DMS 273 (cell line): Measurements from ENCODE around the gene CIDEA.
"Not testable (repeated sequence)": the region's sequence is repeated elsewhere in the genome, so short reads cannot be mapped to it uniquely, and the experiment has no call there.

Source experiments
- DNase-seq: peaks from one replicate; lab custom pipeline; 2025; ENCODE audit not compliant: unreplicated experiment; lab: John Stamatoyannopoulos, UW

CIDEA gene, protein sequence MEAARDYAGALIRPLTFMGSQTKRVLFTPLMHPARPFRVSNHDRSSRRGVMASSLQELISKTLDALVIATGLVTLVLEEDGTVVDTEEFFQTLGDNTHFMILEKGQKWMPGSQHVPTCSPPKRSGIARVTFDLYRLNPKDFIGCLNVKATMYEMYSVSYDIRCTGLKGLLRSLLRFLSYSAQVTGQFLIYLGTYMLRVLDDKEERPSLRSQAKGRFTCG

DNA sequence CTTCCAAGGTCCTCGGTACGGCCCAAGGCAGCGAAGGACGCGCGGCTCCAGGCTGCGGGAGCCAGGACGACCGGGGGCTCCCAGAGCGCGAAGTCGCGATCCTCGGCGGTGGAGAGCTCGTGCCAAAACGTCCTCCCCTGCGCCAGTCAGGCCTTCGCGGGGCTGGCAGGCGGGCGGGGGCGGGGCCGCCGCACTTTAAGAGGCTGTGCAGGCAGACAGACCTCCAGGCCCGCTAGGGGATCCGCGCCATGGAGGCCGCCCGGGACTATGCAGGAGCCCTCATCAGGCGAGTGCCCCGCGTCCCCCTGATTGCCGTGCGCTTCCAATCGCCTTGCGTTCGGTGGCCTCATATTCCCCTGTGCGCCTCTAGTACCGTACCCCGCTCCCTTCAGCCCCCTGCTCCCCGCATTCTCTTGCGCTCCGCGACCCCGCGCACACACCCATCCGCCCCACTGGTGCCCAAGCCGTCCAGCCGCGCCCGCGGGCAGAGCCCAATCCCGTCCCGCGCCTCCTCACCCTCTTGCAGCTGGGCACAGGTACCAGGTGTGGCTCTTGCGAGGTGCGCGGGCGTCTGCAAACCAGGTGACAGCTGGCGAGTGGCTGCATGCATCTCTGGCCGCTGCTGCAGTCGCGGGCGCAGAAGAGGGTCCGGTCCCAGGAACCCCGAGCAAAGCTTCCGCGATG lies at the start of gene CIDEA:
CIDEA (plus strand) TSS at position 226 of the 684 bp plus-strand sequence; CDS start at position 249, 23 bp downstream.
- peak; percentile 78 for DNase-seq

DNA sequence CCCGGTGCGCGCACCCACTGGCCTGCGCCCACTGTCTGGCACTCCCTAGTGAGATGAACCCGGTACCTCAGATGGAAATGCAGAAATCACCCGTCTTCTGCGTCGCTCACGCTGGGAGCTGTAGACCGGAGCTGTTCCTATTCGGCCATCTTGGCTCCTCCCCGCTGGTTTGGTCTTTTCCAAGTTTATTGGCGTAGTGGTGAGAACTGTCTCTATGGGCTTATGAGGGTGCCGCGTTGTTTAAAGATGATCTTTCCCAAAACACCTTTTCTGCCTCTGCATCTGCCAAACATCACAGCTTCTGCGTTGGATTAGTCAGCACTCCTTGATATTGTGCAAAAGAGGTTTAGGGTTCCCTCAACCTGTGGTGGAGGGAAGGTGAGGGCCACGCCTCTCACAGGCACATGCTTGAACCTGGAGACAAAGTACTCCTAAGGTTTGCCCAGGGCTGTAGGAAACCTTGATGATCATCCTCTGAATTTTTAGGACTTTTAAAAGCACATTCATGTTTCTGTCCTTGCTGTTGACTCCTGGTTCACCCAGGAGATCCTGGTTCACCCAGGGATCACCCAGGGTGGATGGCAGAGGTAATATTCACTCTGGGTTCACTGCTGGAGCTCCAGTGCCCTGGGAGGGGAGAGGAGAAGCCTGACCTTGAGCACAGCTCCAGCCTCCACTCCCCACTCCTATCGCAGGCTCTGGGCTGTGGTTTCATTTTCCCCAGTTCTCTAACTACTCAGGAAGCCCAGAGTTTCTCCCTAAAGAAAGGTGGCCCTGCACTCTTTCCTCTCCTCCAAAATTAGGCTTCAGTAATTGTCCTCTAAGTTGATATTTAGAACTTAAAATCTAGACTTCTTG lies 45.6 kb upstream of the CIDEA start:
- DNase-seq = not testable (repeated sequence)

DNA sequence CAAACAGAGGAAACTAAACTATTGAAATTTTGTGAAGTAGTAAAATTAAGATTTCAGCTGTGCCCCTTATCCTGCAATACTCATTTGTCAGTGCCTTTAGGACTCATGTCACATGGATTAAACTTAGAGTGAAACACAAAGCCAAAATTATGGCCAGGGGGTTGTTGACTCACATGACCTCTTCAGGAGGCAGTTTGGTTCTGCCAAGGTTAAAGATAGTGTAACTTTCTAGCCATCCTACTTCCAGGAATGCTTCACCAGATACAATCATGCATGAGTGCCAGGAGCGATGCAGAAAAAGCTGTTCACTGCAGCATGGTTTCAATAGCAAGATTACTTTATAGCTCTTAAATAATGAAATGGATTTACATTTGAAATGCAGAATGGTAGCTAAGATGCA lies 41.9 kb upstream of the CIDEA start:
- DNase-seq = not testable (repeated sequence)

DNA sequence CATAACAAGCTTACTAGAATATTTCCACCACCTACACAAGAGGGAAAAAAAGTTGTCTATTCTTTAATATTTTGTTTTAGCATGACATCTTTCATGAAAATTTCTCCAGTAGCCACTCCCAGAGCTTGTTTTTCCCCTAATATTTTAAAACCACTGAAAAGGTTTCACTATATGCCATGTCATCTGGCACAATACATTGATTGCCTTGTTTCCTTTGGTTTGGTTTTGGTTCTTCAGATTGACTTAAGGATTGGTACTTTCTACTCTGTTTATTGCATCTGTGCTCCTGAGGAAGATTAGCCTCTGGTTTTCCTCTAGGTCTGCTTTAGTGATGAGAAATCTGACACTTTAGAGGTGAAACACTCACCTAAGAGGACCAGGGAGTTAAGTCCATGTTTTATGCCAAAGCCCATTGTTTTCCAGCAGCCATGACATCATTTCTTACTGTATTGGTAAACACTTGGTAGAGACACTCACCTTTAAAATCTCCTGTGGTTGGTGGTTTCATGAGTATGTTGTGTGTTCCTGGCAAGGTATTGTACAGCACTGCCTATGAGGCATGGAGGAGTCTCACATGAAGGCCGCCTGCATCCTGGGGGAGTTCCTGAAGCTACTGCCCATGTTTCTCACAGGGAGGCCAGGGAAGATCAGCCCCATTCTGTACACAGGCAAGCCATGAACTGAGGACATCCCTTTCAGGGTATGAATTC lies 39.7 kb upstream of the CIDEA start:
- not testable (repeated sequence) for DNase-seq

DNA sequence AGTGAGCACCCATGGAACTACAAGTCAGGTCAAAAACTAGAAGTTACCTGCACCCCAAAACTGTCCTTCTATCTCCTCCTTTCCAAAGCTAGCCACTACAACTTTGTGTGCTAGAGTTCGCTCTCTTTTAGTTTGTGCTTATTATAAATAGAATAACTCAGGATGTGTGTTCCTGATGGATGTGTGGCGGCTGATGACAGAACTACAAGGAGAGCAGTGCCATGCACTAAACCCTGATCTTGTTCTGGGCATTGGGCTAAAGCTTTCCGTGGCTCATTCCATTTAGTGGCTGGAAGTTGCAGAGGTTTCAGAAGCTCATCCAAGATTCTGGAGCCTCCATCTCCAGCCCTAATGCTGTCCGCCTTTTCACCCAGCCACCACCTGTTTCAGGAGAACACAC lies 37.7 kb upstream of the CIDEA start:
- not testable (repeated sequence) for DNase-seq

DNA sequence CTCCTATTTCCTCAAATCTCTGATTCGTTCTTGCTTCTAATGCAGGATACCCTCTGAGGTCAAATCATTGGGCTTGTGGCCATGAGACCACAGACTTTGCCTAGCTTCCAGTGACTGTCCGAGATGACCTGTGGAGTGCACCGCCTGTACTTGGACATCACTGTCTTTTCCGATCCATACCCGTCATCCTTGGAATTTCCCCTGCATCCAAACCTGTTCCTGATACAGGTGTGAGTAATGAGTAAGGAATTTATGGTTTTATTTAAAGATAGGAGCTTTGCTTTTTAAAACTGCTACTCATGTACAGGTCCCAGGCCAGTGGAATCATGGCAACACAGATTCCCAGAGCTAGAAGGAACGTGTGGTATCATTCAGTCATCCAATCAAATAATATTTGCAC lies 35.6 kb upstream of the CIDEA start:
- not testable (repeated sequence) for DNase-seq

DNA sequence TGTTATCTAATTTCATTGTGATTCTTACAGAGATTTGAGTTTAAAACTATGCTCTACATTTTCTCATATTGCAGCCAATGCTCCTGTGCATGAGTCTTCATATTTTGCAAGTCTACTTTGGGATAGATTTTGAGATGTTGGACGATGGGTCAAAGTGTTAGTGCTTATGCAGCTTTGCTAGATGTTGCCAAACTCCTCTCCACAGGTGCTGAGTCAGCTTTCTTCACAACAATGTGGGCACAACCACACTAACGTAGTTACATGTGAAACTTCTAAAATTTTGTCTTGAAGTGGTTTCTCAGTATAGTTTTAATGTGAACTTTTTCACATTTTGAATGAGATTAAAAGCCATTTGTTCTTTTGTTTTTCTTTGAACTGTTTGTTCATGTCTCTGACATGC lies 32.1 kb upstream of the CIDEA start:
- not testable (repeated sequence) for DNase-seq

DNA sequence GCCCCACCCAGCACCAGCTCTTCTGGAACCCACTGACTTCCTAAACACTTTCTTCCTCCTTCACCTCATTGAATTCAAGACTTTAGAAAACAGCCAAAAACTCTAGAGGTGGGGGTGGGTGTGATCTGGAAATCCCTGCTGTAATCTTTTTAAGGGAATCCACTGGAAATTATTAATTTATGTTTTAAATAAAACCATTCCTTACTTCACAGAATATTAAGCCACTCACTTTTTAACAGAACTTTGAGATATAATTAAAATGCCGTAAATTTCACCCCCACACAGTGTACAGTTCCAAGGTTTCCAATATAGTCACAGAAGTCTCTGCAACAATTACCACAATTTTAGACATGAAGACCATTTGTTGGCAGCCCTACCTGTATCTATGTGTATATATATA lies 30.8 kb upstream of the CIDEA start:
- not testable (repeated sequence) for DNase-seq

DNA sequence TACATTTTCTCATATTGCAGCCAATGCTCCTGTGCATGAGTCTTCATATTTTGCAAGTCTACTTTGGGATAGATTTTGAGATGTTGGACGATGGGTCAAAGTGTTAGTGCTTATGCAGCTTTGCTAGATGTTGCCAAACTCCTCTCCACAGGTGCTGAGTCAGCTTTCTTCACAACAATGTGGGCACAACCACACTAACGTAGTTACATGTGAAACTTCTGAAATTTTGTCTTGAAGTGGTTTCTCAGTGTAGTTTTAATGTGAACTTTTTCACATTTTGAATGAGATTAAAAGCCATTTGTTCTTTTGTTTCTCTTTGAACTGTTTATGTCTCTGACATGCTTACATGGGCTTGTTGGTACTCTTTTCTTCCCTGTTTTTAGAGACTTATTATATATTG lies 27.4 kb upstream of the CIDEA start:
- not testable (repeated sequence) for DNase-seq

DNA sequence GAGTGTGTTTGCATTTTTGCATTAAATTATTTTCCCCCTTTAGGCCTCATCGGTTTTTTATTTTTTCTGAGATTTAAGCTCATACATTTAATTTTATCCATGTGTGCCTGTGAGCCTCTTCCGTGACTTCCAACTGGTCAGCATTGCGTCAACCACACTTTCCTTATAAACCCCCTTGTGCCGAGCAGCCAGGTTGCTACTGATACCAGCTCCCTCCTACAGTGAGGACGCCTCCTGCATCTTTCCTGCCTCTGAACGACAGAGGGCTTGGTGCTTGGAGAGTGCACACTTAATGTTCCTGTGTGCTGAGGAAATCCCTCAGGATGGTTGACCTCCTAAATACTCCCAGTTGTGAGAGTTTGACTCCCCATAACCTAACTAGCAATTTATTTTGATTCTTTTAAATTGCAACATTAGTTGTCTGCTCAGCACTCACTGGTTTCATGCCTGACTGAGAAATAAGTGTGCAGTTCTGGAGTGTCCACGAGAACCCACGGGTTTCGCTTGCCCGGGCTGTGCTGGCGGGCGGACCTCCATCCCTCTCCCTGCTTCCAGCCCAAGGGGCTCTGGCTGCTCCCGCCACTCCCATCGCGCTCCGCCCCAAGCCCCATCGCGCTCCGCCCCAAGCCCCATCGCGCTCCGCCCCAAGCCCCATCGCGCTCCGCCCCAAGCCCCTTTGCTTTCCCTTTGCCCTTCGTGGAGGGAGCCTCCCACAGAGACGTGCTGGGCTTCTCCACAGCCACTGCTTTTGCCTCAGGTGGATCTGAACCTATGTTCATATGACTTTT lies 26.6 kb upstream of the CIDEA start:
- DNase-seq = not testable (repeated sequence)

DNA sequence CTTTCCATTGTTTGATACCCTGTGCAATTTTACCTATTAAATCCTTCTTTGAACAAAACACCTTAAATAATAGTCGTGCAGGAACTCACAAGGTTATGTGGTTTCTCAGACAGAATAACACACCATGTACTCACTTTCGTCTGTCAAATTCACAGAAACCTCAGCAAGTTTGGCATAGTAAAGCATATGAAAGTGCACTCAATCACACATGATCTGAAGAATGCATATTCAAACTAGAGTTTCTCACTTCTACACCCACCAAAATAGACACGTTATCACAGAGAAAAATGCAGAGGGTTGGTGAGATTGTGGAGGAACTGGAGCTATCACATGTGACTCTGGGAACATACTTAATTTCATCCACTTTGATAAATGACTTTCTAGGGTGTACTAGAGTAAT lies 25.9 kb upstream of the CIDEA start:
- not testable (repeated sequence) for DNase-seq

DNA sequence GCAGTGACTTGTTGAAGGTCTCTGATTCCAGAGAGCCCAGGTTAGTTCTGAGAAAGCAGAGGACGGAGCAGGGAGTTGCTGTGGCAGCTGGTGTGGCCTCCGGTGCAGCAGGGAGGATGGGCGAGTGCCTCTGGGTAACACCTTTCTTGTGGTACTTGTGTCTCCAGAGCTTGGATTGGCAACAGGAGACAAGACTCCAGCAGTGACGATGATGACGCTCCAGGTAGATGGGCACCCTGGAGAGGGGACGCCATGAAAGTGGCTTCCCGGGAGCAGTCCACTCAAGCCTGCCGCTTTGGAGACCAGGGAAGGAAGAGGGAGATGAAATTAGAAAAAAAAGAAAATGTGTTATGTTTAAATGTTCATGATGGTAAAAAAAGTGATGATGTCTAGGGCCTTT lies 23.6 kb upstream of the CIDEA start:
- not testable (repeated sequence) for DNase-seq

DNA sequence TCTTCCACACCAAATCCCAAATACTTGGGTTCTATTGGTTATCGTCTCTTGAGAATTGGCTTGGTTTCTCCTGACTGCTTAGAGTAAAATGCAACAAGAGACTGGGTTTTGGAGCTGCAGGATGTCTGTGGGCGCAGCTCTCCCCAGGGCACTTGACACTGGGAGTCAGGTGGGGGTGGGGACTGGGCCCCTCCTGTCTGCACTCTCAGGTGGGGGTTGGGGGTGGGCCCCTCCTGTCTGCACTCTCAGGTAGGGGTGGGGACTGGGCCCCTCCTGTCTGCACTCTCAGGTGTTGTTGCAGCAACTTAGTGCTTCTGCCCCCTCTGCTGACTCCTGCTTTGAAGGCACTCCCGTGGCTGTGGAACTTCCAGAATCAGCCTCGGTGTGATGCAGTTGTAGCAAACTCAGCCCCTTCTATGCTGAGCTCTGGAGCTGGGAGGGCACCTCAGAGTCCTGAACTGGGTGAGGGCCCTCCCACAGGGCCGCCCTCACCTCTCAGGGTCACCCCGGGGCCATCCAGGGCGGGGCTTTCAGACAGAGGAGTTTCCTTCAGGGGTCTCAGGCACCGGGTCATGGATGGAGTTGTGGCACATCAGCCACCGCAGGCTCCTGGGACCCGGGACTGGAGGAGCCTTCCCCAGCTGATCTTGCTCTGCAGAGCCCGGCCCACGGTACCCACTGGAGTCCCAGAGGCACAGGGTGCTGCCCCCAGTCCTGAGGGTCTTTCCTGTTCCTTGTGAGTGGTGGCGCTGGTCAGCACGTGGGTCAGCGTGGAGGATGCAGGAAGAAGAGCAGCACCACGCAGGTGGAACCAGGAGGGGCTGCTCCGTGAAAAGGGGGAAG lies 22.9 kb upstream of the CIDEA start:
- DNase-seq = no peak

DNA sequence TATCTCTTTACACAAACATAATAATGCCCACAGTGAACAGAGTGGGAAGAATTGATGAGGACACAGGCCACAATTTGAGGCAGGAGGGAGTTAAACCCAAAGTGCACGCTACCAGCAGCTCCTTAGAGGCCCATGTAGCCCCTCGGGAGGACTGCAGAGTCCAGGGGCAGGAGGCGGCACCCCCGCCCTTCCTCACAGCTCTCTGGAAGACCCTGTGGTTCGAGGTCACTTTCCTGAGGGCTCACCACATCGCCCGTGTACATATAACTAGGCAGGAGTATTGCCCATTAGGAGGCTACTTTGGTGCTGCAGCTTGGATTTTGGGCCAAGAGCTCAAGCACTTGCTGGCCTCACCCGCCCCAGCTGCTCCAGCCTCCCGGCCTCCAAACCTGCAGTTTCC lies 22.2 kb upstream of the CIDEA start:
- DNase-seq = no peak

DNA sequence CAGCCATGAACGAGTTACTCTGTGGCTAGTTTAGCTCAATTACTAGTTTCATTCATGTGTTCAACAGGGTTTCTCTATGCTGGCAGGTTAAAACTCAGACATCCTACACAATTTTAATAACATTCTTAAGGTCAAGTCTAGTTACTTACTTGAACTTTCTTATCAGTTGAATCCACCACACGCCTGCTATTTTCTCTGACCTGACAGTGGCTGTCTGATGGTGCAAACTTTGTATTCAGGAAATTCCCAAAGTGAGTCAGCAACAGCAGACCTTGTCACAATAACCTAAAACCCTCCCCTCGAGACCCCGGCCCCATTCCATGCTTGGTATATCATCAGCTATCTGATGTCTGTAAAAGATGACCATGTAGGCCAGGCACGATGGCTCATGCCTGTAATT lies 20.8 kb upstream of the CIDEA start:
- DNase-seq = no peak

DNA sequence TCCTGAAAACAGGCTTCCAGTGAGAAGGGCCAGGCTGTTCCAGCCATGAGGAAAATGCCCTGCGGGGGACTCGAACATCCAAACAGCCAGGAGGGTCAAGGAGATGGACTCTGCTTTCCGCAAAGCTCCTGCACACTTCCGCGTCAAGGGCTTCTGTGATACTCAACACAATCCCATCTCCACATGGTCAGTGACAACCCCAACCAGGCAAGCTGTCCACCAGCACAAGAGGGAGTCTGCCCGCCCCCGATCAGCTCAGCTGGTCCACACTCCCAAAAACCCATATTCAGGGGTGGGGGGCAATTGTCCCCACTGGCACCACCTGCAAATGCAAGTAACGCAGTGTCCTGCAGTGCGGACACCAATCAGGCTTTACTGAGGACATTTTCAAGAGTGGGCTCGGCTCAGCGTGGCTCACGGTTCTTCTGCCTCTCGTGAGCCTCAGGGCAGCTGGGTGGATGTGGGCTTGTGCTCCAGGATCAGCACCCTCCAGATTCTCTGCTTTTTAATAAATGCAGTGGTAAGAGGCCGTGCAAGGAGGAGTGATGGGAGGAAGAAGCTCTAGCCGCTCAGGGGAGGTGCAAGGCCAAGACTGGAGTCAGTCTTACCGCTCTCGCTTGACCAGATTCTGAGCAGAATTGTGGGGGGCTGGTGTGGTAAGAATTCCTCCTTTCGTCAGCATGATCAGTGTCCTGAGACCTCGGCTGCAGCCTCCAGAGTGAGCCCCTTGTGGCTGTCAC lies 19.5 kb upstream of the CIDEA start:
- no peak for DNase-seq

DNA sequence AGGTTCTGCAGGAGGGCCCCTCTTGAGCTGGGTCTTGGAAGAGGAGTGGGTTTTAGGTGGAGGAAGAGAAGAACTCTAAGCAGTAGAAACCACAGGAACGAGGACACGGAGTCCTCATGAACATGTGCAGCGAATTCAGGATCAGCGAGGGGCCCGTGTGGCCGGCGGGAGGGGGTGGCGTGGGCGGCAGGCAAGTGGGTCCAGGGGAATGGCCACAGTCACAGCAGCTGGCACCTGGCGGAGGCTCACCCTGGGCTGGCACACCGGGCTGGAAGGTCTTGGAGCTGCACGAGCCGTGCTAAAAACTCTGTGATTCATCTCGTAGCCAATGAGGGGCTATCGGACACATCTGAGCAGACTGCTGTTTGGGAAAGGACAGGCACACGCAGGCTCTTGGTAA lies 18.0 kb upstream of the CIDEA start:
- no peak for DNase-seq

DNA sequence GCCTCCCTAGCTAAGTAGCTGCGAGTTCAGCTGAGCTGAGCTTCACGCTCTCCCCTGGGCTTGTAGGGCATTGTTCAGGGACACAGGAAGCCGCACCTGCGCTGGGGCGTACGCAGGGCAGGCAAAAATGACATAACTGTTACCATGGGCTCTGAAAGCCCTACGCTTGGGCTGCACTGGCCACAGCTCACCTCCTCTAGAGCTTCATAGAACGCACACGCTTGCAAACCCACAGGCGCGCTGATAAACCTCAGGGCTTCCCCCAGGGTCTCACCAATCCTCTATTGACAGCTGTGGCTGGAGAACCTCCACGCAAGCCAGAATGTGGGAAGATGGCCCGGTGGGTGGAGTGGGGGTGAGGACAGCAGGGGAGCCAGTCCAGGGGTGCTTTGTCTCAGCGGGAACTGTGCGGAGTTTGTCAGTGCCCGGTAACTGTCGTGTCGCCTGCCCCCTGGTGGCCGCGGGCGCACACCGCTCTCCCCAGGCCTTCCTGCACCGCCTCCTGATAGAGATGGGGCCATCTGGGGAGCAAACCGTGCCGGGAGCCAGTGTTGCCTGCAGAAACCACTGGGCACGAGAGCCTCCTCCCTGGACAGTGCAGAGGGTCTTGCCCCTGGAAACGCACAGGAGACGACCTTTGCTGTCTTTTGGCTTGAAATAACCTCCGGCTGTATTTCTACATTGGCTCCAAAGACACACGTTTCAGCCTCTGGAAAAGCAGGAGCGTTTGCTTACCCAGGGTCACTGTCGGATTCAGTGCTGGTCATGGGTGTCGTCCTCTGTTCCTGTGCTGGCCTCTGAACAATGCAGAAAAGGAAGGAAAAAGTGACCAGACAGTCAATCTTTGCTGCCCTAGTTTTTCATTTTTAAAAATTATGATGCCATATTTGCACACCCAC lies 17.0 kb upstream of the CIDEA start:
- DNase-seq = peak; percentile 87
